Measurements from ENCODE around the gene LAMB4.

DNA sequence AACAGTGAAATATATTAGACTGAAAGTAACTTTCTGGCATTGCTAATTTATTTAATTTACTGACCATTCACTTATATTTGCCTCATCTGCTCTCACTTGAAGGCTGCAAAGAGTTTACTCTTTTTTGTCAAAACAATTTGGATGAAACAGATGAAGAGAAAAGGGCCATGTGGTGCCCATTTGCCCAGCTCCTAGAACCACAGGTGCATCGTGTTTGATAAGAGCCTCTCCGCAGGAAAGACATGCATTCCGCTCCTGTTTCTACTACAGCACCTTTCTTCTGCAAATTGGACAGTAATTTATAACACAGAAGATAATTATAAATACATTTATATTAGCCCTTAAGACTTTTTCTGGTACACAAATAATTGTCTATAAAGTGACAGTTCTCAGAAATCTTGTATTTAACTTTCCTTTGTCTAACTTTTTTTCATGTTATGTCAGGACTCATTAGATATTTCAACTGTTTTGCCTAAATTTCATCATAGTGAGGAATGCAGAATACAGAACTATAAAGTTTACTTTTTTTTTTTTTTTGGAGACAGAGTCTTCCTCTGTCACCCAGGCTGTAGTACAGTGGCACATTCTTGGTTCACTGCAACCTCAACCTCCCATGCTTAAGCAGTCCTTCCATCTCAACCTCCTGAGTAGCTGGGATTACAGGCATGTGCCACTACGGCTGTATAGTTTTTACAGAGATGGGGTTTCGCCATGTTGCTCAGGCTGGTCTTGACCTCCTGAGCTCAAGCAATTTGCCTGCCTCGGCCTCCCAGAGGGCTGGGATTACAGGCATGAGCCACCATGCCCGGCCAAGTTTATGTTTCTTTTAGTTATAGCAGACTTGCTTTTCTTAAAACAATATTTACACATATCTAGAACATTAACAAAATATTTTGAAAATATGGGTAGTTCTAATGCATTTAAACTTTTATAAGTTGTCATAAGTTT, 869 bp downstream of the LAMB4 start:
- TF ChIP-seq, protein P1, sequence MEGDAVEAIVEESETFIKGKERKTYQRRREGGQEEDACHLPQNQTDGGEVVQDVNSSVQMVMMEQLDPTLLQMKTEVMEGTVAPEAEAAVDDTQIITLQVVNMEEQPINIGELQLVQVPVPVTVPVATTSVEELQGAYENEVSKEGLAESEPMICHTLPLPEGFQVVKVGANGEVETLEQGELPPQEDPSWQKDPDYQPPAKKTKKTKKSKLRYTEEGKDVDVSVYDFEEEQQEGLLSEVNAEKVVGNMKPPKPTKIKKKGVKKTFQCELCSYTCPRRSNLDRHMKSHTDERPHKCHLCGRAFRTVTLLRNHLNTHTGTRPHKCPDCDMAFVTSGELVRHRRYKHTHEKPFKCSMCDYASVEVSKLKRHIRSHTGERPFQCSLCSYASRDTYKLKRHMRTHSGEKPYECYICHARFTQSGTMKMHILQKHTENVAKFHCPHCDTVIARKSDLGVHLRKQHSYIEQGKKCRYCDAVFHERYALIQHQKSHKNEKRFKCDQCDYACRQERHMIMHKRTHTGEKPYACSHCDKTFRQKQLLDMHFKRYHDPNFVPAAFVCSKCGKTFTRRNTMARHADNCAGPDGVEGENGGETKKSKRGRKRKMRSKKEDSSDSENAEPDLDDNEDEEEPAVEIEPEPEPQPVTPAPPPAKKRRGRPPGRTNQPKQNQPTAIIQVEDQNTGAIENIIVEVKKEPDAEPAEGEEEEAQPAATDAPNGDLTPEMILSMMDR (IDR thresholded peaks at IDR 0.05; ENCODE audit: control extremely low read depth in 1 of 3, insufficient read depth in 1 of 3, low read depth in 1 of 3, low read length in 3 of 3), result no peak
- no peak for TF ChIP-seq EZH2 (IDR thresholded peaks at IDR 0.05; ENCODE audit: low read depth, low read length, severe bottlenecking)
- TF ChIP-seq, protein P2, sequence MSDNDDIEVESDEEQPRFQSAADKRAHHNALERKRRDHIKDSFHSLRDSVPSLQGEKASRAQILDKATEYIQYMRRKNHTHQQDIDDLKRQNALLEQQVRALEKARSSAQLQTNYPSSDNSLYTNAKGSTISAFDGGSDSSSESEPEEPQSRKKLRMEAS (IDR thresholded peaks at IDR 0.05), result no peak
- no peak for TF ChIP-seq CHD2 (IDR thresholded peaks at IDR 0.05; ENCODE audit: low read length)
- TF ChIP-seq ASH2L (IDR thresholded peaks at IDR 0.05; ENCODE audit: low read length), result no peak
- no peak for TF ChIP-seq POLR2AphosphoS5 (IDR thresholded peaks at IDR 0.05; ENCODE audit: low read depth, low read length)
- no peak for TF ChIP-seq BRCA1 (IDR thresholded peaks at IDR 0.05; ENCODE audit: low read depth, low read length)
- TF ChIP-seq CREB1 (IDR thresholded peaks at IDR 0.05), result no peak
- no peak for TF ChIP-seq POLR2A (IDR thresholded peaks at IDR 0.05; ENCODE audit: control extremely low read depth in 1 of 2, low read depth in 2 of 2, low read length in 2 of 2)
- no peak for TF ChIP-seq SIX5 (IDR thresholded peaks at IDR 0.05; ENCODE audit: low read depth, low read length)
- TF ChIP-seq TEAD4 (IDR thresholded peaks at IDR 0.05; ENCODE audit: low read depth, low read length), result no peak
- TF ChIP-seq JUN (IDR thresholded peaks at IDR 0.05; ENCODE audit: low read depth, low read length), result no peak

Data from H1 (cell line).